Measurements from ENCODE around the gene R3HCC1L.

DNA sequence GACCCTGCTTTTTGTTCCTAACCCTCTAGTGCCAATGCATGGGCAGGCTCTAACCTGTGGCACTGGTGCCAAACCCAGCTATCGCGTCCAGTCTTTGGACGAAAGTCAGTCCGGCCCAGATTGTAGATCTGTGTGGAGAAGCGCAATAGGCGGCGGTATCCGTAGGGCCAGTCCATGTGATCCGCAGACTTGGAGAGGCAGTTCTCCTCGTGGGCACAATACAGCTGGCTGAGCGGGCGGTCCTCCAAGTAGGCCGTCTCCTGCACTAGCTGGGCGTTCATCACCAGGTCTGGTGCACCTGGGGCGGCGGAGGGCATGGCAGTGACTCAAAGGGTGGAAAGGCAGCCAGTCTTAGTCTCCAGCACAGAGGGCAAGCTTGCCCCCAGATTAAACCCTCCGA lies 119.0 kb downstream of the R3HCC1L start:
- TF ChIP-seq, protein P1, sequence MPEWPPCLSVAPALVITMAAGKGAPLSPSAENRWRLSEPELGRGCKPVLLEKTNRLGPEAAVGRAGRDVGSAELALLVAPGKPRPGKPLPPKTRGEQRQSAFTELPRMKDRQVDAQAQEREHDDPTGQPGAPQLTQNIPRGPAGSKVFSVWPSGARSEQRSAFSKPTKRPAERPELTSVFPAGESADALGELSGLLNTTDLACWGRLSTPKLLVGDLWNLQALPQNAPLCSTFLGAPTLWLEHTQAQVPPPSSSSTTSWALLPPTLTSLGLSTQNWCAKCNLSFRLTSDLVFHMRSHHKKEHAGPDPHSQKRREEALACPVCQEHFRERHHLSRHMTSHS (tag by site-specific recombination; IDR thresholded peaks at IDR 0.05), result no peak
- TF ChIP-seq, protein P2, sequence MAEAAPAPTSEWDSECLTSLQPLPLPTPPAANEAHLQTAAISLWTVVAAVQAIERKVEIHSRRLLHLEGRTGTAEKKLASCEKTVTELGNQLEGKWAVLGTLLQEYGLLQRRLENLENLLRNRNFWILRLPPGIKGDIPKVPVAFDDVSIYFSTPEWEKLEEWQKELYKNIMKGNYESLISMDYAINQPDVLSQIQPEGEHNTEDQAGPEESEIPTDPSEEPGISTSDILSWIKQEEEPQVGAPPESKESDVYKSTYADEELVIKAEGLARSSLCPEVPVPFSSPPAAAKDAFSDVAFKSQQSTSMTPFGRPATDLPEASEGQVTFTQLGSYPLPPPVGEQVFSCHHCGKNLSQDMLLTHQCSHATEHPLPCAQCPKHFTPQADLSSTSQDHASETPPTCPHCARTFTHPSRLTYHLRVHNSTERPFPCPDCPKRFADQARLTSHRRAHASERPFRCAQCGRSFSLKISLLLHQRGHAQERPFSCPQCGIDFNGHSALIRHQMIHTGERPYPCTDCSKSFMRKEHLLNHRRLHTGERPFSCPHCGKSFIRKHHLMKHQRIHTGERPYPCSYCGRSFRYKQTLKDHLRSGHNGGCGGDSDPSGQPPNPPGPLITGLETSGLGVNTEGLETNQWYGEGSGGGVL (tag by site-specific recombination; IDR thresholded peaks at IDR 0.05), result no peak
- TF ChIP-seq, protein P3, sequence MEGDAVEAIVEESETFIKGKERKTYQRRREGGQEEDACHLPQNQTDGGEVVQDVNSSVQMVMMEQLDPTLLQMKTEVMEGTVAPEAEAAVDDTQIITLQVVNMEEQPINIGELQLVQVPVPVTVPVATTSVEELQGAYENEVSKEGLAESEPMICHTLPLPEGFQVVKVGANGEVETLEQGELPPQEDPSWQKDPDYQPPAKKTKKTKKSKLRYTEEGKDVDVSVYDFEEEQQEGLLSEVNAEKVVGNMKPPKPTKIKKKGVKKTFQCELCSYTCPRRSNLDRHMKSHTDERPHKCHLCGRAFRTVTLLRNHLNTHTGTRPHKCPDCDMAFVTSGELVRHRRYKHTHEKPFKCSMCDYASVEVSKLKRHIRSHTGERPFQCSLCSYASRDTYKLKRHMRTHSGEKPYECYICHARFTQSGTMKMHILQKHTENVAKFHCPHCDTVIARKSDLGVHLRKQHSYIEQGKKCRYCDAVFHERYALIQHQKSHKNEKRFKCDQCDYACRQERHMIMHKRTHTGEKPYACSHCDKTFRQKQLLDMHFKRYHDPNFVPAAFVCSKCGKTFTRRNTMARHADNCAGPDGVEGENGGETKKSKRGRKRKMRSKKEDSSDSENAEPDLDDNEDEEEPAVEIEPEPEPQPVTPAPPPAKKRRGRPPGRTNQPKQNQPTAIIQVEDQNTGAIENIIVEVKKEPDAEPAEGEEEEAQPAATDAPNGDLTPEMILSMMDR (tag by site-specific recombination; IDR thresholded peaks at IDR 0.05), result no peak
- TF ChIP-seq ZNF274 (IDR thresholded peaks at IDR 0.05; ENCODE audit: low read length) (no peak), ZNF274 (tag by site-specific recombination; IDR thresholded peaks at IDR 0.05; ENCODE audit: borderline replicate concordance) (no peak), ZFP37 (tag by site-specific recombination; IDR thresholded peaks at IDR 0.05) (no peak)
- TF ChIP-seq, protein P4, sequence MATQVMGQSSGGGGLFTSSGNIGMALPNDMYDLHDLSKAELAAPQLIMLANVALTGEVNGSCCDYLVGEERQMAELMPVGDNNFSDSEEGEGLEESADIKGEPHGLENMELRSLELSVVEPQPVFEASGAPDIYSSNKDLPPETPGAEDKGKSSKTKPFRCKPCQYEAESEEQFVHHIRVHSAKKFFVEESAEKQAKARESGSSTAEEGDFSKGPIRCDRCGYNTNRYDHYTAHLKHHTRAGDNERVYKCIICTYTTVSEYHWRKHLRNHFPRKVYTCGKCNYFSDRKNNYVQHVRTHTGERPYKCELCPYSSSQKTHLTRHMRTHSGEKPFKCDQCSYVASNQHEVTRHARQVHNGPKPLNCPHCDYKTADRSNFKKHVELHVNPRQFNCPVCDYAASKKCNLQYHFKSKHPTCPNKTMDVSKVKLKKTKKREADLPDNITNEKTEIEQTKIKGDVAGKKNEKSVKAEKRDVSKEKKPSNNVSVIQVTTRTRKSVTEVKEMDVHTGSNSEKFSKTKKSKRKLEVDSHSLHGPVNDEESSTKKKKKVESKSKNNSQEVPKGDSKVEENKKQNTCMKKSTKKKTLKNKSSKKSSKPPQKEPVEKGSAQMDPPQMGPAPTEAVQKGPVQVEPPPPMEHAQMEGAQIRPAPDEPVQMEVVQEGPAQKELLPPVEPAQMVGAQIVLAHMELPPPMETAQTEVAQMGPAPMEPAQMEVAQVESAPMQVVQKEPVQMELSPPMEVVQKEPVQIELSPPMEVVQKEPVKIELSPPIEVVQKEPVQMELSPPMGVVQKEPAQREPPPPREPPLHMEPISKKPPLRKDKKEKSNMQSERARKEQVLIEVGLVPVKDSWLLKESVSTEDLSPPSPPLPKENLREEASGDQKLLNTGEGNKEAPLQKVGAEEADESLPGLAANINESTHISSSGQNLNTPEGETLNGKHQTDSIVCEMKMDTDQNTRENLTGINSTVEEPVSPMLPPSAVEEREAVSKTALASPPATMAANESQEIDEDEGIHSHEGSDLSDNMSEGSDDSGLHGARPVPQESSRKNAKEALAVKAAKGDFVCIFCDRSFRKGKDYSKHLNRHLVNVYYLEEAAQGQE (tag by site-specific recombination; IDR thresholded peaks at IDR 0.05), result no peak
- TF ChIP-seq, protein P5, sequence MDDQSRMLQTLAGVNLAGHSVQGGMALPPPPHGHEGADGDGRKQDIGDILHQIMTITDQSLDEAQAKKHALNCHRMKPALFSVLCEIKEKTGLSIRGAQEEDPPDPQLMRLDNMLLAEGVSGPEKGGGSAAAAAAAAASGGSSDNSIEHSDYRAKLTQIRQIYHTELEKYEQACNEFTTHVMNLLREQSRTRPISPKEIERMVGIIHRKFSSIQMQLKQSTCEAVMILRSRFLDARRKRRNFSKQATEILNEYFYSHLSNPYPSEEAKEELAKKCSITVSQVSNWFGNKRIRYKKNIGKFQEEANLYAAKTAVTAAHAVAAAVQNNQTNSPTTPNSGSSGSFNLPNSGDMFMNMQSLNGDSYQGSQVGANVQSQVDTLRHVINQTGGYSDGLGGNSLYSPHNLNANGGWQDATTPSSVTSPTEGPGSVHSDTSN (CRISPR knock-in tag; IDR thresholded peaks at IDR 0.05), result no peak
- TF ChIP-seq, protein P6, sequence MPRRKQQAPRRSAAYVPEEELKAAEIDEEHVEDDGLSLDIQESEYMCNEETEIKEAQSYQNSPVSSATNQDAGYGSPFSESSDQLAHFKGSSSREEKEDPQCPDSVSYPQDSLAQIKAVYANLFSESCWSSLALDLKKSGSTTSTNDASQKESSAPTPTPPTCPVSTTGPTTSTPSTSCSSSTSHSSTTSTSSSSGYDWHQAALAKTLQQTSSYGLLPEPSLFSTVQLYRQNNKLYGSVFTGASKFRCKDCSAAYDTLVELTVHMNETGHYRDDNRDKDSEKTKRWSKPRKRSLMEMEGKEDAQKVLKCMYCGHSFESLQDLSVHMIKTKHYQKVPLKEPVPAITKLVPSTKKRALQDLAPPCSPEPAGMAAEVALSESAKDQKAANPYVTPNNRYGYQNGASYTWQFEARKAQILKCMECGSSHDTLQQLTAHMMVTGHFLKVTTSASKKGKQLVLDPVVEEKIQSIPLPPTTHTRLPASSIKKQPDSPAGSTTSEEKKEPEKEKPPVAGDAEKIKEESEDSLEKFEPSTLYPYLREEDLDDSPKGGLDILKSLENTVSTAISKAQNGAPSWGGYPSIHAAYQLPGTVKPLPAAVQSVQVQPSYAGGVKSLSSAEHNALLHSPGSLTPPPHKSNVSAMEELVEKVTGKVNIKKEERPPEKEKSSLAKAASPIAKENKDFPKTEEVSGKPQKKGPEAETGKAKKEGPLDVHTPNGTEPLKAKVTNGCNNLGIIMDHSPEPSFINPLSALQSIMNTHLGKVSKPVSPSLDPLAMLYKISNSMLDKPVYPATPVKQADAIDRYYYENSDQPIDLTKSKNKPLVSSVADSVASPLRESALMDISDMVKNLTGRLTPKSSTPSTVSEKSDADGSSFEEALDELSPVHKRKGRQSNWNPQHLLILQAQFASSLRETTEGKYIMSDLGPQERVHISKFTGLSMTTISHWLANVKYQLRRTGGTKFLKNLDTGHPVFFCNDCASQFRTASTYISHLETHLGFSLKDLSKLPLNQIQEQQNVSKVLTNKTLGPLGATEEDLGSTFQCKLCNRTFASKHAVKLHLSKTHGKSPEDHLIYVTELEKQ (tag by site-specific recombination; IDR thresholded peaks at IDR 0.05; ENCODE audit: borderline replicate concordance), result no peak

Data from HEK293 (cell line).